GM21367 (cell line): ENCODE data around the gene PGM2.
A peak's percentile ranks its signal among the peaks of the same experiment; 100 is the strongest.
"Not testable (repeated sequence)": the region's sequence is repeated elsewhere in the genome, so short reads cannot be mapped to it uniquely, and the experiment has no call there.

Experiments
- ATAC-seq: cut with Tn5 transposase; IDR thresholded peaks from one replicate; pipeline ENCODE4 v1.9.1; 2021; ENCODE audit not compliant: unreplicated experiment

PGM2 gene

DNA sequence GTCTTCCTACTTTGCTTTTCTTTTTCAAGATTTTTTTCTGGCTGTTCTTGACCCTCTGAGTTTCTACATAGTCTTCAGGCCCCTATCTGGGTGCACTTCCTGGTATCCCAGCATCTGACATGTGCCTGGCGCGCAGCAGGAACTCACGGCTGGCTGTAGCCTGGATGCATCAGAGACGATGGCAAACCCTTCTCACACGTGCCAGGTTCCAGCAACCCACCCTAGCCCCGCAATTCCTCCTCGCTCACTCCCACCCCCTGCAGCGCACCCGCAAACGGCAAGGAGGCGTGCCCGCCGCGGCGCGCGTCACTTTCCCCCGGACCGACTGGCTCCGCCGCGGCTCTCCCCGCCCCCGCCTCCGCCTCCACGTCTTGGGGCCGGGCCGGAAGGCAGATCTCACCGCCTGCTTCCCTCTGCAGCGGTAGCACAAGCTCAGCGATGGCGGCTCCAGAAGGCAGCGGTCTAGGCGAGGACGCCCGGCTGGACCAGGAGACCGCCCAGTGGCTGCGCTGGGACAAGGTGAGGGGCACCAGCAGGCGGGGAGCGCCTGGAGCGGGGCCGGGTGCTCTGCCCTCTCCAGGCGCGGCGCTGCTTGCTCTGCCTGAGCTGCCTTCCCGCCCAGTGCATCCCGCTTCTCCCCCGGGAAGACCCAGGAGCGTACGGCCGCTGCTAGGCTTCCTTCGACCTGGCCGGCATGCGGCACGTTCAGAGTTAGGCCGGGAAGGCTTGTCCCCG lies at the start of gene PGM2:
Gene PGM2 (plus strand): TSS at position 392 of the 735 bp plus-strand sequence. CDS start 47 bp downstream, at position 439.
- ATAC-seq: peak; percentile 95

DNA sequence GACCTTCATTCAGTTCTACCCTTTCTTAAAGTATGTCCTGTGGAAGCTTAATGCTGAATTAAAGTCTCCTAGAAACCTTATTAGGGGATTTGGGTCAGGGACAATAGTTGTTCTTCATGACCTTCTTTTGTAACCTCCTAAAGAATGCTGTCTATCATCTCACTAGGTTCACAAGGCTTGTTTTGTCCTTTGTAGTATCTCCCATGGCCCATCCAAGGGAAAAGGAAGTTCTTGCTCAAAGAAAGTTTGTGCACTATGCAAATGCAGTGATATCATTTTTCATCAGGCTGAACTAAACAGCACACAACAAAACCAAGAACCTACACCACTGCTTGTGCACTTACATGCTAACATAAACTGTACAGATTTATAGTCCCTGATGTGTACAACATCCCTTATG lies 46.6 kb upstream of the PGM2 start:
- no peak for ATAC-seq

DNA sequence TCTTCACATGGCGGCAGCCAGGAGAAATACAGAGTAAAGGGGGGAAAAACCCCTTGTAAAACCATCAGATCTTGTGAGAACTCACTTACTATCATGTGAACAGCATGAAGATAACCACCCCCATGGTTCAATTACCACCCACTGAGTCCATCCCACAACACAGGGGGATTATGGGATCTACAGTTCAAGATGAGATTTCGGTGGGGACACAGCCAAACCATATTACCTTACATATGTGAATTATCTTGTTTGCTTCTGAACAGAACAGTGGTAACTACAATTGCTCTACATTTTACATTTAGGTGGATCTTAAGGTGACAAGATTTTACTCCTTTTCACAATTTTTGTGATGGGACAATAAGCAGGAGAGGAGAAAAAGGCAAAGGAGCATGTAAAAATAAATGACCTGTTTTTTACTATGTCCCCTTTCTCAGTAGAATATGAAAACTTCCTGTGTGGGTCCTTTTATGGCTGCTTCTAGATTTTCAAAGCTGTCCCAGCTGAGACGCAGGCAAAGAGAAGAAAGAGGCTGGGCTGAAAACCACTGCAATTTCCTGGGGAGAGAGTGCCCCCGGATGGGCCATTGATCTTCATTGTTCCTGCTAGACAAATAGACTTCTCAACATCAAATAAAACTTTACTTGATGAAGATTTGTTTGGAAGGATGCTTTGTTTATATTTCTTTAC lies 45.9 kb upstream of the PGM2 start:
- ATAC-seq: no peak

DNA sequence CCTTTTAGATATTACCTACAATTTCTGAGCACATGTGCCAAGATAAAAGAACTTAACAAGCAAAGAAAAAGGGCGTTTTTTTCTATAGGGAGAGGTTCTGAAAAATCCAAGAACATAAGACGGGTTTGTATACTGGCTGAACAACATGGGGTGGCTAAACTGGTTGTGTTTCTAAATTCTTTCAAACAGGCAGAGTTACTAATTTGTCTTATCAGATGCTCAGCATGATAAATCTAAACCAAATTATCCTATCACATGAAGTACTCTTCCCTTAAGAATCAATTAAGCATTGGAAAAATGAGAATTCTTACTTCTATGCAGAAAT lies 45.4 kb upstream of the PGM2 start:
- ATAC-seq: no peak

DNA sequence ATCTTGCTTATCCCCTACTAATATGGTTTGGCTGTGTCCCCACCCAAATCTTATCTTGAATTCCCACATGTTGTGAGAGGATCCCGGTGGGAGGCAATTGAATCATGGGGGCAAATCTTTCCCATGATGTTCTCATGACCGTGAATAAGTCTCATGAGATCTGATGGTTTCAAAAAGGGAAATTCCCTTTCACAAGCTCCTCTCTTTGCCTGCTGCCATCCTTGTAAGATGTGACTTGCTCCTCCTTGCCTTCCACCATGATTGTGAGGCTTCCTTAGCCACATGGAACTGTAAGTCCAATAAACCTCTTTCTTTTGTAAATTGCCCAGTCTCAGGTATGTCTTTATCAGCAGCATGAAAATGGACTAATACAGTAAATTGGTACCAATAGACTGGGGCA lies 40.2 kb upstream of the PGM2 start:
- ATAC-seq: not testable (repeated sequence)

DNA sequence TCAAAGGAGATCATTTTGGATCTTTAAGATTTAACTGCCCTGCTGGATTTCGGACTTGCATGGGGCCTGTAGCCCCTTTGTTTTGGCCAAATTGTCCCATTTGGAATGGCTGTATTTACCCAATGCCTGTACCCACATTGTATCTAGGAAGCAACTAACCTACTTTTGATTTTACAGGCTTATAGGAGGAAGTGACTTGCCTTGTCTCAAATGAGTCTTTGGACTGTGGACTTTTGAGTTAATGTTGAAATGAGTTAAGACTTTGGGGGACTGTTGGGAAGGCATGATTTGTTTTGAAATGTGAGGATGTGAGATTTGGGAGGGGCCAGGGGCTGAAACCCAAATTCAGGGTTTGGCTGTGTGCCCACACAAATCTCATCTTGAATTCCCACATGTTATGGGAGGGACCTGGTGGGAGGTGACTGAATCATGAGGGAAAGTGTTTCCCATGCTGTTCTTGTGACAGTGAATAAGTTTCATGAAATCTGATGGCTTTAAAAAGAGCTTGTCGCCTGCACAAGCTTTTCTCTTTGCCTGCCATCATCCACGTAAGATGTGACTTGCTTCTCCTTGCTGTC lies 38.5 kb upstream of the PGM2 start:
- ATAC-seq: not testable (repeated sequence)

DNA sequence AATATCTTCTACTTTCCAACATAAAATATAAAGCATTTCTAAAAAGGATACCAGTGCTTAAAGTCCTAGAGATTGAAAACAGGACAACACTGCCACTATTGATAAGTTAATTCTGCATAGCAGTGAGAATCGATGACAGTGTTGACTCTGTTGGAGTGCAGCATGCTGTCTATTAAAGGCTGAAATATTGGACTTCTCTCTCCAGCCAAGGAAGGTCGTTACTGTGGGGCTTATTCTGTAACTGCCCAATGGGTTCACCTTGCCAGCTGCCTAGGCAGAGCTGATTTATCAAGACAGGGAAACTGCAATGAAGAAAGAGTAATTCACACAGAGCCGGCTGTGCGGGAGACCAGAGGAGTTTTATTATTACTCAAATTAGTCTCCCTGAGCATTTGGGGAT lies 37.7 kb upstream of the PGM2 start:
- no peak for ATAC-seq

DNA sequence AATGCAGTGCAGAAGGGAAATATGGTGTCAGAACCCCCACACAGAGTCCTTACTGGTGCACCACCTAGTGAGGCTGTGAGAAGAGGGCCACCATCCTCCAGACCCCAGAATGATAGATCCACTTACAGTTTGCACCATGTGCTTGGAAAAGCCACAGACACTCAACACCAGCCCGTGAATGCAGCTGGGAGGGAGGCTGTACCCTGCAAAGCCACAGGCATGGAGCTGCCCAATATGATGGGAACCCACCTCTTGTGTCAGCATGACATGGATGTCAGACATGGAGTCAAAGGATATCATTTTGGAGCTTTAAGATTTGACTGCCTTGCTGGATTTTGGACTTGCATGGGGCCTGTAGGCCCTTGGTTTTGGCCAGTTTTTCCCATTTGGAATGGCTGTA lies 34.2 kb upstream of the PGM2 start:
- ATAC-seq: no peak

DNA sequence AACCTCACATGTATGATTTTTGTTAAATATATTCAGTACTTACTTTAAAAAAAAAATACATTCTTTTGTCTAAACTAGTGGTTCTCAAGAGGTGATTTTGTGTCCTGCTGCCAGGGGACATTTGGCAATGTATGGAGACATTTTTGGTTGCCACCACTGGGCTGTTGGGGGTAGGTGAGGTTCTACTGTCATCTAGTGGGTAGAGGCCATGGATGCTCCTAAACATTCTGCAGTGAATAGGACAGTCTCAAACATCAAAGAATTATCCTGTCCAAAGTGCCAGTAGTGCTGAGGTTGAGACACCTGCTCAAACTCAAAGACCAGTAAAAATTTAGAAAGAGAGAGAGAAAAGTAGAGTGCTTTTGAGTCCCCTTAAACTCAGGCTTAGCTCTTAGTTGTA lies 32.9 kb upstream of the PGM2 start:
- ATAC-seq: no peak

DNA sequence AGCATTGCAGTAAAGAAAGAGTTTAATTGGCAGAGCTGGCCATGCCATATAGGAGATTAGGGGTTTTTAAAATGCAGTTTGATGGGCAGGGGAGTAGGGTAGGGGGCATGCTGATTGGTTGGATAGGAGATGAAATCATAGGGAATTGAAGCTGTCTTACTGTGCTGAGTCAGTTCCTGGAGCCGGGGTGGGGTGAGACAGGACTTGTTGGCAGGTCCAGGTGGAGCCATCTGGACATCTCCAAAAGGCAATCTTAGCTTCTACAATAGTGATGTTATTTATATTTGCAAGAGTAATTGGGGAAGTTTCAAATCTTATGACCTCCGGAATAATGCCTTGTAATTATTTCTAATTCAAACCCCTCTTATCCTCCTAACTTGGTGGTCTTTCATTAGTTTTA lies 32.4 kb upstream of the PGM2 start:
- no peak for ATAC-seq

DNA sequence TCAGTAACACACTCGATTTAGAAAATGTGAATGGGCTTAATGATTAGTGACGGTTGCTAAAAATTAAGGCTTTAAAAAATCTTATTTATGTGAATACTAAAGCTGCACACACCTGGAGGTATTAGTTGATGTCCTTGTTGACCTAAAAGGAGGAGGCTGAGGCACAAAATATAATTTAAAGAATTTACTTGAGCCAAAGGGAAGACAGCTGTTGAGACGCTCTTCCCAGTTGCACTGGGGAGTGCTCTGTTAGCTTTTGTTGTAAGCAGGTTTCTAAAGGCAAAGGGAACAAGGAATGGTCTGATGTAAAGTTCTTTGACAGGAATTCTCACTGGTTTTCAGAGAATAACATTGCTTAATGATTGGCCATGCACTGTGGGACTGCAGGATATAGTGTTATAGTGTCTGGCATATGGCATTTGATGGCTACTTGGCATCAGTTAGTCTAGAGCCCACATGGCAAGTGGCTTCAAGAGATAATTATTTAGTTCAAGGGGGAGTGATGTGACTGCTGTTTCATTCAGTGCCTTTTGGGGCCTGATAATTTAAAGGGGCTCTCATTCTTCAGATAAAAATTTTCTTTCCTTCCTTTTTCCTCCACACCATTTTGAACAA lies 30.8 kb upstream of the PGM2 start:
- no peak for ATAC-seq

DNA sequence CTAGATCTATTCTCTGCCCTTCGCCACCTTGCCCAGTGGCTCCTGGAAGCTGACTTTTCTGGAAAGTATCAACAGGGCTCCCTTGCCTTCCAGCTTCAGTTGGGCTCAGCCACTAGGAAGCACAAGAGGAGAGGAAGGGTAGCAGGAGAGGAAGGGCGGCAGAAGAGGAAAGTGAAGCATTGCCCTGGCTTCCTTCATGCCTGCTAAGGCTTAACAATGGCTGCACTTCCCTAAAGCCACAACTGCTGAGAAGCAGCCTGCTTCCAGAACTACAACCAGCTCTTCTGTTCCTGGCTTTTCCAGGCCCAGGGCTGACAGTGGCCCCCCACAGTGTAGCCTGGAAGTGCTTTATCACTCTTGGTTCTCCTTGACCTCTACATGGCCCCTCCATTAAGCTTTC lies 29.1 kb upstream of the PGM2 start:
- no peak for ATAC-seq

DNA sequence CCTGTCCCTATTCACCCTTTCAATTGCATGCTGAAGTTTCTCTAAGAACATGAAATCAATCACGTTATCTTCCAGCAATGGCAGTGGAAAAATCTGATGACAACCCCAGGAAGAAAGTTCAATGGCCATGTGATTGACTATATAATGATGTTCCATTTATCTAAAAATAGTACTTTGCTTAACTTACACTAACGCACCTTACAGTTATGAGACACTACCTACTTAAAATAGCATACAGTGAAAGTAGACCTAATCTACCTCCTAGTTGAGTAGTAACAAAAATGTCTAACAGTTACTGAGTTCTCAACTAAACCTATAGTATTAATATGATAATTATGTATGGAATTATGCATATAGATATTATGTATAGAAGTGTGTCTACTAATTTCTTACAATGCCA lies 28.6 kb upstream of the PGM2 start:
- ATAC-seq: no peak

DNA sequence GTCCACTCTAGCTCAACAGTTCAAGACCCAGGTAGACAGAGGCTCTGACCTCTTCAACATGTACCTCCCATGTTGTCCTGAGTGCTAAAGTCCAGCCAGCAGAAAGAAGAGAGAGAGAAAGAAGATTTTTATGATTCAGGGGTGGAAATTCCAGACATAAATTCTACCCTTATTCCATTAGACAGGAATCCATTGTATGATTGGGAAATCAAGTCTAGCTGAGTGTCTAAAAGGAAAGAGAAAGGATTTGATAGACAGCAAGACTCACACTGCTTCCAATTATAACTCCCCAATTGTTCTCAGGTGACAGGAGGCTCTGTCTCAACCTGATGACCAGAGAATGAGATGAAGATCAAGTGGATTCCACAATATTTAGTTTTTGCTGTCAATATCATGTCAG lies 27.9 kb upstream of the PGM2 start:
- no peak for ATAC-seq

DNA sequence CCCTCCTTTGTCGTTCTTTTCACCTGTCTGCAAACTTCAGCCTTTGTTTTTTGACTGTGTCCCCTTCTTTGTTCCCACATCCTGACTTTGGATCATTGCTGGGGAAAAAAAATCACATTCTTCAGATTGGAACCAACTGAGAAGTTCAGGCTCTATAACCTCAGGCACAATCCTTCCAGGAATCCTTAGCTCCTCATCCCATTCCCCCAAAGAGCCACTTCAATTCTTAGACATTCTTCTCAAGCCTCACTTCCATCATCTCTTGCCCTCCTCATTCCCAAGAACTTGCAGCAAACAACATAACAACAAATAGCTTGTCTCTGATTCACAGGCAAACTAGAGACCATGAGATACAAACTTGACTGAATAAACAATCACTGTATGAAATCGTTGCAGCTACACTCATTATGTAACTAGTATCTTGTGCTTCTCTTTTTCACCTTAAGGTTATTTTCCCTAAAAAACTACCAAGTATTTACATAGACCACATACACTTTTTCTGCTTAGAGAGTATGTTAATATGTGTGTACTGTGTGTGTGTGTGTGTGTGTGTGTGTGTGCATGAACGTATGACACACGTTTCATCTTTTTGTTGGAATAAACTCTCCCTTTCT lies 26.4 kb upstream of the PGM2 start:
- ATAC-seq: no peak

DNA sequence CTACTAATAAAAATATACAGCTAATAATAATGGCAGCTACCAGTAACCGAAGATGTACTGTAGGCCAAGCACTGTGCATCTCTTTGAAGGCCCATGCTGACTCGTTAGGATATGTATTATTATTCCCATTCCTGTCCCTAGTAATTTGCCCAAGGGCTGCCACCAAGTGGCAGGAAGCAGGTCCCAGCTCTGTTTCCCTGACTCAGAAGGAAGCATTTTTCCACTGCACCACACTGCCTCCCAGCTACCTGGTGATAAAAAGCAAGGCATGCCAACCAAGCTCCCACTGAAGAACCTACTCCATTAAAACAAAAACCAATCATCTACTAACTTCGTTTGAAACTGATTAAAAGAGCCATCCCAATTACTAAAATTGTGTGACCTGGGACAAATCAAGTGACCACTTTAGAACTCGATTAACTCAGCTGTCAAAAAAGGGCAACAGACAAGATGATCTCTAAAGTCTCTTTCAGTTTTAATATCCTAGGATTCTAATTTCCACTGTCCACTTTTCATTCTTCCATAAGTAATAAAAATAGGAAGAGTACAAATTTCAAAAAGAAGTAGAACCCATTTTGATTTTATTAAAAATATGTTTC lies 24.3 kb upstream of the PGM2 start:
- ATAC-seq: no peak

DNA sequence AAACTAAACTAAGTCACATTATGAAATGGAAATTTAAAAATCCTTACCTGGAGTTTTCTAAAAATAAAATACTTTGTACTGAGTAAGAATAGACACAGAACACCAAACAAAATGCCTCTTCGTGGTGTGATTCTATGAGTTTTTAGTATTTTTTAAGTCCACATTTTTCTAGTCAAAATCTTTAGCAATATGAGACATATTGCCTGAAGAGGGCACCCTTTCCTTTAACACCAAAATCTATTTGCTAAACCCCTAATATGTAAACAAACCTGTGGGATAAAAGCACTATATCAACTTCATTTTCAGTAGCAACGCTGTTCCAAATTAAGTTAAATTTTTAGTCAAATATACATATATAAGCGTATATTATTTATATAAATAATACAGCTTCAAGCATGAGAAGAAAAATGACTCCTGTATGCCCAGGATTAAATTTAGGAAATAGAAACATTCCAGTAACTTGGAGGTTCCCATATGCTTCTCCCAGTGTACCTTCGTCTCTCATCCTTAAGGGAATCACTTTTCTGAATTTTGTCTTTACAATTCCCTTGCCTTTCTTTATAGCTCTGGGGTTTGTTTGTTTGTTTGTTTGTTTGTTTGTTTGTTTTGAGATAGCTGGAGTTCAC lies 23.0 kb upstream of the PGM2 start:
- no peak for ATAC-seq

DNA sequence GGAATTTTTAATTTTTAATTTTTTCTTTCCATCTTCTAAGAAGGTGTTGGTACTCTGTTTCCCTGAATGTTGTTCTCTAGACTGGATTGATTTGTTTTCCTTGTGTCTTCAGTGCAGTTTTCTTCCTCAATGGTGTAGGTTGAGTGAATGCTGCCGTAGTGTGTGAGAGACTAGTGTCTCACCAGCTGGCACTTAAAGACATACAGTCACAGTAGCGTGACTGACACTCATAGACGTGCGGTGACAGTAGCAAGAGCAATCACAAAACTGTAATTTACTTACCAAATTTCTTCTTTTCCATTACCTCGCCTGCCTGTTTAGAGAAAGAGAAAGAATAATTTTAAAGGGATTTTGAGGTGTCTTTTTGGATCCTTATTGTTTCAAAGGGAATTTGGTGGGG lies 21.4 kb upstream of the PGM2 start:
- ATAC-seq: no peak

DNA sequence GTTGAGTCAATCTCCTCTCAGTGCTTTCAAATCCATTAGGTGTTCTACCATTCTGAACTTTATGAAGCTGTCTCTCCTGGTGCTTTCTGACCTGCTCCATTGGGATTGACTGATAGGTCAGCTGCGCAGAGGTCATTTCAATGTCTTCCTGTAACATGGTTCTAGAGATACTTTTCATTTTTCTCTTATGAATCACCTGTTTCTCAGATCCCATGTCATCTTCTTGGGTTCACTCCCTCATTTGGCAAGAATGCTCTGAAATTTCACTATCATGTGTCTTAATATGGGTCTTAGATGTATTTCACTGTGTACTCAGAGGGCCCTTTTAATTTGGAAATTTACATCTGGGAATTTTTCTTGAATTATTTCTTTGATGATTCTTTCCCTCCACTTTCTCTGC lies 13.8 kb upstream of the PGM2 start:
- no peak for ATAC-seq

DNA sequence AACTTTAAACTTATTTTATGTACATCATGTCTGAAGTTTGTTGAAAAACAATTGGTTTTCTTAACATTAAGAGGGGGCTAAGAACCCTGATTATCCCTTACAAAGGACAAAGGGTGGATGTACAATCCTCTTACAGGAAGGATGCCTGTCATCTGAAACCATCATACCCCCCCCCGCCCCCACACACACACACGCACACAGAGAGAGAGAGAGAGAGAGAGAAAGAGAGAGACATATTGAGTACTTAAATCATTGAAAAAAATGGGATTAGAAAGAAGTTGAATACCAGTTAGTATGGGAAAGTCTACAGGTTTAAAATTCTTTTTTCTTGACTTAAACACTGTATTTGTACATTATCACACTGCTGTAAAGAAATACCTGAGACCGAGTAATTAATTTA lies 10.9 kb upstream of the PGM2 start:
- no peak for ATAC-seq

DNA sequence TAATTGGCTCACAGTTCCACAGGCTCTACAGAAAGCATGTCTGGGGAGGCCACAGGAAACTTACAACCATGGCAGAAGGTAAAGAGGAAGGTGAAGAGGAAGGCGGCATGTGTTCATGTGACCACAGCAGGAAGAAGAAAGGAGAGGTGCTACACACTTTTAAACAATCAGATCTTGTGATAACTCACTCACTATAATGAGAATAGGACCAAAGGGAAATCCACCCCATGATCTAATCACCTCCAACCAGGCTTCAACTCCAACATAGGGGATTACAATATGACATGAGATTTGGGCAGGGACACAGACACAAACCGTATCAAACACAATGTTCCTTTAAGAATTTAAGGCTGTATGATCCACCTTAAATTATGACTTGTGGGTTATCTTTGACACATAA lies 10.5 kb upstream of the PGM2 start:
- no peak for ATAC-seq
